HG03280 (cell line): ENCODE measurements around the gene CDH15.

ENCODE experiments used
- ATAC-seq: cut with Tn5 transposase; IDR thresholded peaks from one replicate; pipeline ENCODE4 v1.9.1; 2021; ENCODE audit warnings: mild to moderate bottlenecking, moderate library complexity; ENCODE audit not compliant: unreplicated experiment

The CDH15 gene, protein sequence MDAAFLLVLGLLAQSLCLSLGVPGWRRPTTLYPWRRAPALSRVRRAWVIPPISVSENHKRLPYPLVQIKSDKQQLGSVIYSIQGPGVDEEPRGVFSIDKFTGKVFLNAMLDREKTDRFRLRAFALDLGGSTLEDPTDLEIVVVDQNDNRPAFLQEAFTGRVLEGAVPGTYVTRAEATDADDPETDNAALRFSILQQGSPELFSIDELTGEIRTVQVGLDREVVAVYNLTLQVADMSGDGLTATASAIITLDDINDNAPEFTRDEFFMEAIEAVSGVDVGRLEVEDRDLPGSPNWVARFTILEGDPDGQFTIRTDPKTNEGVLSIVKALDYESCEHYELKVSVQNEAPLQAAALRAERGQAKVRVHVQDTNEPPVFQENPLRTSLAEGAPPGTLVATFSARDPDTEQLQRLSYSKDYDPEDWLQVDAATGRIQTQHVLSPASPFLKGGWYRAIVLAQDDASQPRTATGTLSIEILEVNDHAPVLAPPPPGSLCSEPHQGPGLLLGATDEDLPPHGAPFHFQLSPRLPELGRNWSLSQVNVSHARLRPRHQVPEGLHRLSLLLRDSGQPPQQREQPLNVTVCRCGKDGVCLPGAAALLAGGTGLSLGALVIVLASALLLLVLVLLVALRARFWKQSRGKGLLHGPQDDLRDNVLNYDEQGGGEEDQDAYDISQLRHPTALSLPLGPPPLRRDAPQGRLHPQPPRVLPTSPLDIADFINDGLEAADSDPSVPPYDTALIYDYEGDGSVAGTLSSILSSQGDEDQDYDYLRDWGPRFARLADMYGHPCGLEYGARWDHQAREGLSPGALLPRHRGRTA

DNA sequence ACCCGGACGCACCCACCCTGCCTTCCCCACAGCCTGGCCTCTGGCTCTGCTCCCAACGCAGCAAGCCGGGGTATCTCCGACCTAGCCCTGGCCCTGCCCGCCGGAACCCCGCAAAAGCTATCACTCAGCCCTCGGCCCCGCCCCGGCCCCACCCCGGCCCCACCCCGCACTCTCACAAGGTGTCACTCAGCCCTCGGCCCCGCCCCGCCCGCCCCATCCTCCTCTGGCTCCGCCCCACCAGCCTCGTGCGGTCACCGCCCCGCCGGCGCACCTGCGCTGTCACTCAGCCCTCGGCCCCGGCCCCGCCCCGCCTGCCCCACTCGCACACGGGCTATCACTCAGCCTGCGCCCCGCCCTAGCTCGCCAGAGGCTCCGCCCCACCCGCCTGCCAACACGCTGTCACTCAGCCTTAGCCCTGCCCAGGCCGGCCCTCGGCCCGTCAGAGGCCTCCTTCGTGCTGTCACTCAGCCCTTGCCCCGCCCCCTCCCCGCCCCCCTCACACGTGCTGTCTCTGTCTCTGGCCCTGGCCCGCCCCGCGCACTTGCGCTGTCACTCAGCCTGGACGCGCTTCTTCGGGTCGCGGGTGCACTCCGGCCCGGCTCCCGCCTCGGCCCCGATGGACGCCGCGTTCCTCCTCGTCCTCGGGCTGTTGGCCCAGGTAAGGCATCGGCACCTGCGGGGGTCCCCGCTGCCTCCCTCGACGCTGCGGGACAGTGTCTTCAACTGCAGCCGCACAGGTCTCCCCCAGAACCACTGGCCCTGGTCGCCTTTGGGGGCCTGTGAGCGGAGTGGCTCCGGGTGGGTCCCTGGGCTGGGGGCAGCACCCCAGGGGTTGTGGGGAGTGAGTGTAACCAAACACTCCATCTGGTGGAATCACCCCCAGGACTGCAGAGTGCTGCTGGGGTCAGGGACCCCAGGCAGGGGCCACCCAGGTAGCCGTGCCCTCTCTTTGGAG, at the start of gene CDH15:
TSS of gene CDH15 (plus strand) at position 533 of the 955 bp plus-strand sequence. CDS start at position 617, 84 bp downstream.
- peak; percentile 80 for ATAC-seq

DNA sequence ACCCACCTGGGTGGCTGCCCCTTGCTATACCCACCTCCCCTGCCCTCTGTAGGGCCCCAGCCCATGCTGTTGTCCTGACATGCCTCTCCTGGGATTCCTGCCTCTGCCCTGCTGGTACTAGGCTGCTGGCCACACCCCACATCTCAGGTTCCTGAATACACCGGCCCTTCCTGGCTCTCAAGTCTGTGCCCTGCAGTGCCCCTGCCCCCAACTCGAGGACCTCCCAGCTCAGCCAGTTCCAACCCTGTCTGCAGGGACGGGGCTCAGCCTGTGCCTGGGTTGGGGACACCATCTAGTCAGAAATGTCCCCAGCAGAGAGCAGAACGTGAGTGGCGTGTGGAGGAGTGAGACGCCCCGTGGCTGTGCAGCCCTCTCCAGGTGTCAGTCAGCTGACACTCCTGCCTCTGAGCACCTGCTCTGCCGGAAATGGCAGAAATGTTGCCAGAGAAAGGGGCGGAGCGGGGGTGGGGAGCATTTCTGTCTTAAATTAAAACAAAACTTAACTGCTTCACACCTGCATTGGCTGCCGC, 49.2 kb upstream of the CDH15 start:
- ATAC-seq = peak; percentile 55

DNA sequence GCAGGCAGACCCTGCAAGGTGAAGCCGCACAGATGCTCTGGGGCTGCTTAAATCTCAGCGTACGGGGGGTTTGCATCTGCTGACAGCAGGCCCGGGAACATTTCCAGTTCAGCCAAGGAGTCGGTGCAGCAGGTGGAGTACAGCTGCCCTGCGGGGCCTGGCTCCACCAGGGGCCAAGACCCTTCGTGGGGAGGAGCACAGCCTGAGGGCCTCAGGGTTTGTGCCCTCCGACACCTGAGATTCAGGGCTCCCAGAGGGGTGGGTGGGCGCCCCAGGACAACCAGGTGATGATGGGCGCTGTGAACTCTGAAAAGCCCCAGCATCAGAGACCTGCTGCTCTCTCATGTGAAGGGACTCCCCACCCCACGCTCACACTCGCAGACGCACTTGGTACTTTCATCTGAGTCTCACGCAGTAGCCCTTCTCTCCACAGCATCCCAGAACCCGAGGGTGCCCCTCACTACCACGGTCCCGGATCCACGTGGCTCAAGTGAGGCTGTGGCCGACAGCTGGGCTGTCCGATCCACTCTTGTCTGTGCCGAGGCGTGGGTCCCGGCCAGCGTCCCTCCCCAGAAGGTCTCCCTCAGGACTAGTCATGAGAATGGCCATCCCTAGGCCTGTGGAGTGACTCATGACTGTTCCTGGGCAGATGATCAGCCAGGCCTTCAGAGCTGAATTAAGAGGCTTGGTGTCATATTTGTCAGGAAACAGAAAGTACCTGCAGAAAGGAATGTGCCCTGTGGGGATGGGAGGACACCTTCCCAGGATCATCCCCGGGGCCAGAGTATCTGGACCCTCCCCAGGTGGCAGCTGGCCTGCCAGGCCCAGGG, 48.3 kb upstream of the CDH15 start:
- no peak for ATAC-seq

DNA sequence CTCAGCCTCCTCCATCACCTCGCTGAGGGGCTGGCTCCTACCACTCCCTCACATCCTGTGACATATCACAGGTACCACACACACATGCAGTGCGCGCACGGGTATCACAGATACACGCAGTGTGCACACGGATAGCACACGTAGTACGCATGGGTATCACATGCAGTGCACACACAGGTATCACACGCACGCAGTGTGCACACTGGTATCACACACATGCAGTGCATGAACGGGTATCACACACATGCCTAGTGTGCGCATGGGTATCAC, 47.8 kb upstream of the CDH15 start:
- no peak for ATAC-seq

DNA sequence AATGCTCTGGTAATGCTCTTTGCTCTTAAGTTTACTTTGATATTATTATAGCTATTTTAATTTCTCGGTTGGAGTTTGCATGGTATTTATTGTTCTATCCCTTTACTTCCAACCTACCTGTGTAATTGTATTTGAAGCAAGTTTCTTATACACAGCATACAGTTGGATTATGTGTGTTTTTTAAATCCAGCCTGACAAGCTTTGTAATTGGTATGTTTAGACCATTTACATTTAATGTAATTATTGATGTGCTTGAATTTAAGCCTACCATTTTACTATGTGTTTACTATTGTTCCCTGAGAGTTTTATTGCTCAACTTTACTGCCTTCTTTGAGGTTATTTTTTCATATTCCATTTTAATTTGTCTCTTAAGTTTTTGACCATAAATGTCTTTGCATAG, 42.2 kb upstream of the CDH15 start:
- ATAC-seq = no peak

DNA sequence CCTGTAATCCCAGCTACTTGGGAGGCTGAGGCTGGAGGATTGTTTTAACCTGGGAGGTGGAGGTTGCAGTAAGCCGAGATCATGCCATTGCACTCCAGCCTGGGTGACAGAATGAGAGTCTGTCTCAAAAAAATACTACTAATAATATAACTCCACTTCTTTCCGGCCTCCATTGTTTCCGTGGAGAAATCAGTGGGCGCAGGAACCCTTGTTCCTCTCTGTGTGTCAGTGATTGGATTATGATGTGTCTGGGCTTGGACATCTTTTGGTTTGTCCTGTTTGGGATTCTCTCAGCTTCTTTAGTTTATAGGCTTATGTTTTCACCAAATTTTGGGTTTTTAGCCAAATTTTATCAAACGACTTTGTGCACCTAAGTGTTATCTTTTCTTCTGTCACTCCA, 41.1 kb upstream of the CDH15 start:
- no peak for ATAC-seq

DNA sequence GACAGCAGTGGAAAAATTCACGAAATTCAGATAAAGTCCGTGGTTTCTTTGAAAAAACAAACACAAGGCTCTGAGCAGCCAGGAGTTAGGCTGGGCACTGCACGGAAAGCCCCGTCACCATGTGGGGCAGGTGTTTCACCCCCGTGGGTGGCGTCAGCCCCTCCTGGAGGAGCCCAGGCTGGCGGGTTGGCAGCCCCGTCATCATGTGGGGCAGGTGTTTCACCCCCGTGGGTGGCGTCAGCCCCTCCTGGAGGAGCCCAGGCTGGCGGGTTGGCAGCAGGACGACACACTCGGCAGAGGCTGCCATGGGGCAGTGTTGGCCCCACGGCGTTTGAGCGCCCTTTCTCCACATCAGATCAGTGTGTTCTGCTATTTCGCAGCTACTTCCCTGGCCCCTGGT, 39.8 kb upstream of the CDH15 start:
- no peak for ATAC-seq

DNA sequence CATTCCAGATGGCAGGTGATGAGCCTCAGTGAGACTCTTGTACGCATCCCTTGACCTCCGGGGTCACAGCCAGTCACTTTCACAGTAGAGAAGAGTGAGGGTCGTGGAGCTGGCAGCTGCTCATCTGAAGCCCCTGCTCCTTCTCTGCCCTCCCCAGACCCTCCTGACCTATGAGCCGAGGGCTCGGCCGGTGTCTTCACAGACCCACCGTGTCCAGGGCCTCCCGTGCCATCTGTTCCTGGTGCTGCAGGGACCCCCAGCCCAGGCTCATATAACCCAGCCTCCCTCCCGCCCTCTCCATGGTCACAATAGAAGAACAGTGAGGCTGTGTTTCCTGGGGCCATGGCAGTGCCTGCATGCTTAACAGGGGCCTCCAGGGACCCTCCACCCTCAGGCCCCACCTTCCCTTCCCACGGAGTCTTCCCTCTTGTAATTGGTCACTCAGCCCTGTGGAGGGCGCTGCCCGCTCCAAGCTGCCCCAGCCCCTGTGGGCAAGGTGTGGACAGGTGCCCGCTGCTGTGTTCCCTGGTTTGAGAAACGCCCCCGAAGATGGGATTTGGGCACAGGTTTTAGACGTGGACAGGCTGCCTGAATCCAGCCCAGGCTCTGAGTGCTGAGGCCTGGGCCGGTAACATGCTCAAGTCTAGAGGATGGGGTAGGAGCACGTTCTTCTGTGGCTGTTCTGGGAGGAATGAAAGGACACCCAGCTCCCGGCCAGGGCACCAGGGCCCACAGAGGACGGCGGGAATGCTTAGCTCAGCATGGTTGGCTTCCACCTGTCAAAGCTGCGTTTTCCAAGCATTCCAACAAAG, 39.1 kb upstream of the CDH15 start:
- no peak for ATAC-seq

DNA sequence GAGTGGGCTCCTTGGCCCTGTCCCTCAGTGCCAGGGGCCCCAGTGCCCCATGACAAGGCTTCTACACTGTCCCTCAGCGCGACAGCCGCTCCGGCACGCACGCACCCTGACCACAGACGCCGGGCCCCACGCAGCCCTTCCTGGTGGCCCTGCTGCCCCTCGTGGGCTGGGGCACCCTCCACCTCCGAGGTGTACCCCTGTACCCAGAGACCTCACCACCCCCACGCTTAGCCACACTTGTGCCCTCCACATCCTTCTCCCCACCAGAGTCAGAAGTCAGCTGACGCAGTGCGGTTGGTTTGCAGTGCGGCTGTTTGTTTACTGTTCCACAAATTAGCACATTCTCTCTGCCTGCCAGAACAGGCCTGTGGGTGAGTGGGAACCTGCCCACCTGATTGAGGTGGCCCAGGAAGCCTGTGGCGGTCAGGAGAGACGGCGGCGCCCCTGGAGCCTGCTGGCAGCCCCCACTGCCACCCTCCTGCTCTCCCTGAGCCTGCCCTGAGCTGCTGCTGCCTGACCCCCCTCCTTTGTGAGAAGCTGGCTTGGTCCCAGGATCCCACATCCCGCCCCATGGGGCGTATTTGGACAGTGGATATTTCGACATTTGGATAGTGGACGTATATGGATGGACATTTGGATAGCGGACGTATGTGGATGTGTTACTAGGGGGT, 38.0 kb upstream of the CDH15 start:
- no peak for ATAC-seq

DNA sequence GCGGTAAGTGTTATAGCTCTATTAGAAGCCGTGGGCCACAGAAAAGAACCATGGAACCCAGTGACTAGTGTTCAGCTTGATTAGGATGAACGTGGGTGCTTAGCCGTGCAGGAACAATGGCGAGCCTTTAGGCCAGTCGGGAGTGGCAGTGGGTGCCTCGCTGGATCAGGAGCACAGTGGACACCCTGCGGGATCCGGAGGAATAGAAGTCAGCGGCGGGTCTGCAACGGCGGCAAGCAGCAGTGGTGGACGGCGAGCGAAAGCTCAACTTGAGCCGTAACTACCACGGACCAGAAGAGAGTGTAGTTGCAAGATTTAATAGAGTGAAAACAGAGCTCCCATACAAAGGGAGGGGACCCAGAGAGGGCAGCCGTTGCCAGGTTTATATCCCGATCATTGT, 37.3 kb upstream of the CDH15 start:
- no peak for ATAC-seq

DNA sequence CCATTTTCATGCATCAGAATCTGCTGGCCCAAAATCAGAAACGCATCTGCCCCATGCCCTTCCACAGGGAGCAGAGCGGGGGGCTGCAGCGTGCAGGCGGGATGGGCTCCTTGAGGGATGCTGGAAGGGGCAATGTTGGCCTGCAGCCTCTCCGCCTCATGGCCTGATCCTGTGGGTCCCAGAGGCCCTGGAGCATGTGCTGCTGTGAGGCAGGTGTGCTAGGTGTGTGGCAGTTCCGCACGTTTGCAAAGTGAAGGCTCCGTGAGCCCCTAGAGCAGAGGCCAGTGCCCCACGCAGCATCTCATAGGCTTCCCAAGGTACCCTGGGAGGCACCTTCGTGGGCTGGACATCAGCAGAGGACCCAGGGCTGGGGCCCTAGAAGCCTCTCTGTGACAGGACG, 36.4 kb upstream of the CDH15 start:
- ATAC-seq = no peak

DNA sequence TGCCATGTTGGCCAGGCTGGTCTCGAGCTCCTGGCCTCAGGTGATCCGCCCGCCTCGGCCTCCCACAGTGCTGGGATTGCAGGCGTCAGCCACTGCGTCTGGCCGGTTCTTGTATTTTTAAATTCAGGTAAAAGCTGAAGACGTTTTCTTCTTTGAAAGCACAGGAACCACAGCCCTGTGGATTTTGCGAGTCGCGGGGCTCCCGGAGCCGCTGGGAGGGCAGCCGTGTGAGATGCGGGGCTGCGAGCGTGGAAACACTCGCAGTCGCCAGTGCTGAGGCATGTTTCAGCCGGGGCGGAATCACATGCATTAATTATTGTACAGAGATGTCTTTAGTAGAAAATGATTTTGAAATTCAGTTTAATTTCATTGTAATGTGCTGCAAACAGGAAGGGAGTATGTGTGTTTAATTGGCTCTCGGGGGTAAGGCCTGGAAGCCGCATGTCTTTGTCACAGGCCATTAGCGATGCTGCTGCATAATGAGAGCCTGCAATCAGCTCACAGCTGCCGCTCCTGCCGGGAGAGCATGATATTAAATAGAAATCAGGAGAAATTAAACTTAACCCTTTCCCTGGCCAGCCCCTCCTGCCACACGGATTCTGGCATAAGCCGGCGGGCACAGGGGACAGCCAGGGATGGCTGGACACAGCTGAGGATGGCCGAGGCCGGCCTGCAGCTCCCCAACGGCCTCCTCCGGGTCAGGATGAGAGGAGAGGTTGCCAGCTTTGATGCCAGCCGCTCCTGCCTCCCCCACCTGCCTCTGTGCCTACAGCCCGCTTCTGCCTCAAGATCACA, 35.4 kb upstream of the CDH15 start:
- no peak for ATAC-seq

DNA sequence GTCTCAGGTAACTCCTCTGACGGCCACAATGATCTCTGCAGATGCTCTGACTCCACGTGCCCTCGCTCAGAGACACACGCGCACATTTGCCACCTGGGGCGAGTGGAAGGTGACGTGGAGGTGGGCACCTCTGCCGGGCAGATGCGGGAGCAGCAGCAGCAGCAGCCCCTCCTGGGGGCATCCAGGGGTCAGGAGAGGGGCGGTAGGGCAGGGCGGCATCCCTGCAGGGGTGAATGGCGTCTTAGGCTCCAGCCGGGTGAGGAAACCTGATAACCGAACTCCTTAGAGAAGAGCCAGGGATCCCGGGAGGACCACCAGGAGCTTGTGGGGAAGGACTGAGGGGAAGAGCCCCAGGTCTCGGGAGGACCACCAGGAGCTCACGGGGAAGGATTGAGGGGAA, 34.6 kb upstream of the CDH15 start:
- ATAC-seq = no peak

DNA sequence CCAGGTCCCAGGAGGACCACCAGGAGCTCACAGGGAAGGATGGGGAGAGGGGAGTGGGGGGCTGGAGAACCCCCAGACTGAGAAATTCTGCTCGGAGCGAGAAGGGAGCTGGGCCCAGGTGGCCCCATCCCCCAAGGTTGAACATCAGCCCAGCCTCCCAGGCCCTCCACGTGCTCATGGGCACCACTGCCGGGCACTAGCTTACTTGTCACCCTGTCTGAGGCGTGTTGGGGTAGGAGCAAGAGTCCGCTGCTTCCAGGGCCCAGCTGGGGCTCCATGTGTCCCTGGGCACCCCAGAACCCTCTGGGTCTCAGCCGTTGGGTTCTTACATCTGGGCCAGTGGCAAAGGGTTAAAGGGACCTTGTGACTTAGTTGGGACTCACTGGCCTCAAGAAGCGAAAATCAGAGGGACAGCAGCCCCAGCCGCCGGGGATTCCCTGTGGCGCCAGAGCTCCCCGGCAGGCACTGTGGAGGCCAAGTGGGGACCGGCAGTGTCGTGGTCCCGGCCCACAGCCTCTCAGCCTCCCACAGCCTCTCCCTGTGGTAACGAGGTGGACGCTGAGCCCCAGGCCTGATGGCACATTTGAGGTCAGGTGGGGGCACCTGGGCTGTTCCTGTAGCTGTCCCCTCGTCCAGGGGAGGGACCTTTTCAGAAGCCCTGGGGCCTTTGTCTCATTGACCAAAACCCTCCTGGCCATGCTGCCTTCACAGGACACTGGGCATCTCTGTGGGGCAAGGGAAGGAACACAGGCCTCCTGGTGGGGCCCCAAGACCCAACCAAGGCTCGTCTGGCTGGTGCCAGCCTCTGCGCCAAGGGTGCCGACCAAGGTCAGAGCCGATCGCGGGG, 33.7 kb upstream of the CDH15 start:
- ATAC-seq = no peak

DNA sequence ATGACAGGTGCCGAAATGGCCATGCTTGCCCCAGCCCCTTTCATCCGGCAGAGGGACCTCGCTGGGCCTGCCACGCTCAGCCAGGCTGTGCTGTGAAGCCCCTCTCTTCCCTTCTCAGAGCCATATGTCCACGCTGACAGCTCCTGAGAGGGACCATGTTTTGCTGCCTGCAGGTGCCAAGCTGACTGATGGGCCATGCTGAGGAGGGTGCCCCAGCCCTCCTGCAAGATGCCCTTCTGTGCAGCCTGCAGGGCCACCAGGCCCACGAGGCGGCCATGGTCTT, 33.1 kb upstream of the CDH15 start:
- ATAC-seq = no peak

DNA sequence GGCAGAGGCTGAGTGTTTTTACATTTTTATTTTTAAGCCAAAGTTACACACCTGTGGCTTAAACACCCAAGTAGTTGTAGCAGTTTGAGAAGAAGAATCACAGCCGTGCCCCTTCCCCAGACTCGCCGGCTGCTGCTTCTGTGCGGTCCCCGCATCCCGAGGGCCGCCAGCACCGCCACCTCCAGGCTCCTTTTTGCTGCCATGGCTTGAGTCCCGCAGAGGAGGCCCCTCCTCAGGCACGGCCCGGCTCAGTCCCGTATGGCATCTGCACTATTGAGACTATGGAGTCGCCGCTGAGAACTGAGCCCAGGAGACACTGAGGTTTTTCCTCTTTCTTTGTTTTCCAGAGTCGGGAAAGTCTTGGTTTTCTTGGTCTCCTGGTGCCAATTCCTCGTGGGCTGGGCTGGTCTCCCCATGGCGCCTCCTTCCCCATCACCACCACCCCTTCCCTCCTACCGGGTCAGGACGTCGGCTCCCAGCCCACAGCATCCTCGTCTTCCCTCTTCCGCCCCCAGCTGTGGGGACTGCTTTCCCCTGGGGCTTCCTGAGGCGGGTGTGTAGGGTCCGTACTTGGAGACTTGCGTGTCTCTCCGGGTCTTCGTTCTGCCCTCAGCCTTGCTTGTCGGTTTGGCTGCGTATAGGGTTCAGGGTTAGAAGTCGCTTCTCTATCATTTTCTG, 32.6 kb upstream of the CDH15 start:
- ATAC-seq = no peak

DNA sequence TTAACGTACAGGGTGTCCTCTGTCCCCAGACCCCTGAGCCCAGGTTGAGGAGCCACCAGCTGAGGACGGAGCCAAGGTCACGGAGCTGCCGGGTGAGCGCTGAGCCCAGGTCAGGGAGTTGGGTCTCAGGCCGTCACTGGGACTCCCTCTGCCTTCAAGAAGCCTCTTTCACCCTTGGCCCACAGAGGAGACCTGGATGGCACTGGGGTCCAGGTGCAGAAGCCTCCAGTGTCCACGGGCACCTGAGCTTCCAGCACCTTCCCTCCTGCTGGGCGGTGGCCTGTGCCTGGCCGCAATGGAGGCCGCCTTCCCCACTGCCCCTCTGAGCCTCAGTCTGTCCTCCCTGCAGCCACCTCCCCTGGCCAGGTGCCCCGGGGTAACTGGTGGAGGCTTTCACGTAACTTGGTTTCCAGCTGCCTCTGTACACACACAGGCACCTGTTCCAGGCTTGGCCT, 31.6 kb upstream of the CDH15 start:
- ATAC-seq = no peak
